ENCODE data around the gene ASPHD2.

The ASPHD2 gene

DNA sequence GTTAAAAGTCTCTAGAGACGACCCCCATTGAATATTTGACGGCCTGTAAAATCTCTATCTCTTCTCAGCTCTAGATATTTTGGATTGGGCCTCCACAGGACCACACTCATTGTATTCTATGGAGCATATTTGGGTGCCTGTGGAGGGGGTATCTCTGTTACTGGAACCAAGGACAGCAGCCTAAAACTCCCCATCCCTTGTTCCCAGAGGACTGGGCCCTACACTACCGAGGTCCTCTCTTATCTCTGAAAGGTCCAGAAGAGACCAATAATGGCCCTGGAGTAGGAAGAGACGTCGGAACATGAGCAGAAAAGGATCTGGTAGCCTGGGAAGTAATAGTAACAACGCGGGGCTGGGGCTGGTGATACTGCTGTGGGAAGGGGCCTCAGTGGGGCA lies 54.0 kb downstream of the ASPHD2 start:
- Histone ChIP-seq H3K79me2 (ENCODE audit: low read length) (peaks cover 64% of the 10 kb centered on the region), H3K27me3 (ENCODE audit: low read depth, low read length) (no peaks in the 10 kb centered on the region), H4K20me1 (ENCODE audit: insufficient read depth, low read length) (0 out of 2 replicates have a peak, but pooled peaks cover 4% of the 10 kb centered on the region), H3K27ac (ENCODE audit: low read length) (peak overlapping the region; percentile 65), H3K4me2 (ENCODE audit: low read length) (peak overlapping the region; percentile 92), H3K9ac (ENCODE audit: low read length) (peak overlapping the region; percentile 87), H3K4me1 (ENCODE audit: low read length) (peaks cover 53% of the 10 kb centered on the region), H3K4me3 (ENCODE audit: low read length) (peak overlapping the region; percentile 87), H2AFZ (ENCODE audit: low read depth, low read length) (peak overlapping the region; percentile 68; the same call in 1 of the 2 replicates), H3K36me3 (replicated peaks; ENCODE audit: low read depth, low read length) (peaks cover 14% of the 10 kb centered on the region), H3K9me3 (ENCODE audit: insufficient read depth, low read length) (no peaks in the 10 kb centered on the region)
- TF ChIP-seq EZH2phosphoT487 (IDR thresholded peaks at IDR 0.05; ENCODE audit: low read depth) = no peak
- TF ChIP-seq, protein P1, sequence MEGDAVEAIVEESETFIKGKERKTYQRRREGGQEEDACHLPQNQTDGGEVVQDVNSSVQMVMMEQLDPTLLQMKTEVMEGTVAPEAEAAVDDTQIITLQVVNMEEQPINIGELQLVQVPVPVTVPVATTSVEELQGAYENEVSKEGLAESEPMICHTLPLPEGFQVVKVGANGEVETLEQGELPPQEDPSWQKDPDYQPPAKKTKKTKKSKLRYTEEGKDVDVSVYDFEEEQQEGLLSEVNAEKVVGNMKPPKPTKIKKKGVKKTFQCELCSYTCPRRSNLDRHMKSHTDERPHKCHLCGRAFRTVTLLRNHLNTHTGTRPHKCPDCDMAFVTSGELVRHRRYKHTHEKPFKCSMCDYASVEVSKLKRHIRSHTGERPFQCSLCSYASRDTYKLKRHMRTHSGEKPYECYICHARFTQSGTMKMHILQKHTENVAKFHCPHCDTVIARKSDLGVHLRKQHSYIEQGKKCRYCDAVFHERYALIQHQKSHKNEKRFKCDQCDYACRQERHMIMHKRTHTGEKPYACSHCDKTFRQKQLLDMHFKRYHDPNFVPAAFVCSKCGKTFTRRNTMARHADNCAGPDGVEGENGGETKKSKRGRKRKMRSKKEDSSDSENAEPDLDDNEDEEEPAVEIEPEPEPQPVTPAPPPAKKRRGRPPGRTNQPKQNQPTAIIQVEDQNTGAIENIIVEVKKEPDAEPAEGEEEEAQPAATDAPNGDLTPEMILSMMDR (IDR thresholded peaks at IDR 0.05; ENCODE audit: low read depth, low read length) = no peak

- peak within 1 kb of the TSS; percentile 68 for H2AFZ ChIP-seq (ENCODE audit: low read depth, low read length)
- 0 out of 2 replicates have a peak, but pooled peaks cover 4% of the 10 kb centered on the region for H4K20me1 ChIP-seq (ENCODE audit: insufficient read depth, low read length)
- H3K79me2 ChIP-seq (ENCODE audit: low read length) = peaks cover 63% of the 10 kb centered on the region
- H3K36me3 ChIP-seq (replicated peaks; ENCODE audit: low read depth, low read length) = peaks cover 21% of the 10 kb centered on the region
- peak within 1 kb of the TSS; percentile 87 for H3K4me3 ChIP-seq (ENCODE audit: low read length)
- H3K27me3 ChIP-seq (ENCODE audit: low read depth, low read length) = no peaks in the 10 kb centered on the region
- no peaks in the 10 kb centered on the region for H3K9me3 ChIP-seq (ENCODE audit: insufficient read depth, low read length)
- TF ChIP-seq EZH2phosphoT487 (IDR thresholded peaks at IDR 0.05; ENCODE audit: low read depth) = no peak
- TF ChIP-seq, protein P1 (IDR thresholded peaks at IDR 0.05; ENCODE audit: low read depth, low read length) = no peak
- H3K4me1 ChIP-seq (ENCODE audit: low read length) = peaks cover 53% of the 10 kb centered on the region
- peak within 1 kb of the TSS; percentile 96 for H3K4me2 ChIP-seq (ENCODE audit: low read length)
- H3K9ac ChIP-seq (ENCODE audit: low read length) = peak within 1 kb of the TSS; percentile 87
- H3K27ac ChIP-seq (ENCODE audit: low read length) = peak within 1 kb of the TSS; percentile 65
Observed at GRCh38 chr22:26483439-26484359, 54.6 kb downstream of the ASPHD2 start, which contains the start of the genes HPS4 and SRRD. HPS4 (minus strand) TSS chr22:26483783; CDS start chr22:26481762, 2,021 bp downstream. SRRD (plus strand) TSS chr22:26483877; CDS start chr22:26483891, 14 bp downstream.

- H2AFZ ChIP-seq (ENCODE audit: low read depth, low read length) = peak overlapping the region; percentile 41
- H4K20me1 ChIP-seq (ENCODE audit: insufficient read depth, low read length) = 0 out of 2 replicates have a peak, but pooled peaks cover 4% of the 10 kb centered on the region
- H3K4me2 ChIP-seq (ENCODE audit: low read length) = peak overlapping the region; percentile 96
- no peaks in the 10 kb centered on the region for H3K9me3 ChIP-seq (ENCODE audit: insufficient read depth, low read length)
- peaks cover 48% of the 10 kb centered on the region for H3K4me1 ChIP-seq (ENCODE audit: low read length)
- H3K79me2 ChIP-seq (ENCODE audit: low read length) = peaks cover 57% of the 10 kb centered on the region
- no peak for TF ChIP-seq EZH2phosphoT487 (IDR thresholded peaks at IDR 0.05; ENCODE audit: low read depth)
- TF ChIP-seq, protein P1 (IDR thresholded peaks at IDR 0.05; ENCODE audit: low read depth, low read length) = no peak
- no peaks in the 10 kb centered on the region for H3K27me3 ChIP-seq (ENCODE audit: low read depth, low read length)
- peaks cover 25% of the 10 kb centered on the region for H3K36me3 ChIP-seq (replicated peaks; ENCODE audit: low read depth, low read length)
- peak overlapping the region; percentile 69 for H3K9ac ChIP-seq (ENCODE audit: low read length)
- peak overlapping the region; percentile 87 for H3K4me3 ChIP-seq (ENCODE audit: low read length)
- peak overlapping the region; percentile 65 for H3K27ac ChIP-seq (ENCODE audit: low read length)
Observed at GRCh38 chr22:26484360-26484706, 55.3 kb downstream of the ASPHD2 start.

DNA sequence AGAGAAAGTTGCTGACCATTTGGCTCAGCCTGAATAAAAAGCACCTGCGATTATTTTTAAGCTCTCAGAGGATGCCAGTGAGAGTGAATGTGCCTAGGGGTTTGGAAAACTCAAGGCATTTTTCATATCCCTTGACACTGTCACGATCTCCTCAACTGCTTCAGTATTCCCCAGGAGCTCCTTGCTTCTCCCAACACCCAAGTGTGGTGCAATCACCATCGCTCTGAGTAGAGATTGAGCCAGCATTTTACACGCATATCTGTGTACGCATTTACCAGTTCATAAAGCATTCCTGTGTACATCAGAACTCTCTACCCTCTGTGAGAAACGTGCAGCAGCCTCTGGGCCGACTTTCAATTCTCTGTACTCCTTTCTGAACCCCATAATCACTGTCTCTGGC lies 56.0 kb downstream of the ASPHD2 start:
- H3K79me2 ChIP-seq (ENCODE audit: low read length) = peaks cover 53% of the 10 kb centered on the region
- H3K9ac ChIP-seq (ENCODE audit: low read length) = no peak overlapping the region
- H3K27ac ChIP-seq (ENCODE audit: low read length) = no peak overlapping the region
- H3K4me2 ChIP-seq (ENCODE audit: low read length) = peak overlapping the region; percentile 96
- no peaks in the 10 kb centered on the region for H3K27me3 ChIP-seq (ENCODE audit: low read depth, low read length)
- no peak overlapping the region for H2AFZ ChIP-seq (ENCODE audit: low read depth, low read length)
- H3K36me3 ChIP-seq (replicated peaks; ENCODE audit: low read depth, low read length) = peaks cover 31% of the 10 kb centered on the region
- no peaks in the 10 kb centered on the region for H3K9me3 ChIP-seq (ENCODE audit: insufficient read depth, low read length)
- 0 out of 2 replicates have a peak, but pooled peaks cover 4% of the 10 kb centered on the region for H4K20me1 ChIP-seq (ENCODE audit: insufficient read depth, low read length)
- peaks cover 42% of the 10 kb centered on the region for H3K4me1 ChIP-seq (ENCODE audit: low read length)
- TF ChIP-seq EZH2phosphoT487 (IDR thresholded peaks at IDR 0.05; ENCODE audit: low read depth) = no peak
- TF ChIP-seq, protein P1 (IDR thresholded peaks at IDR 0.05; ENCODE audit: low read depth, low read length) = no peak
- peak overlapping the region; percentile 87 for H3K4me3 ChIP-seq (ENCODE audit: low read length)

All from OCI-LY3 (cell line).